GM12873 (cell line): Measurements from ENCODE around the gene TARBP1.

Experiments used
- CTCF ChIP-seq: IDR thresholded peaks from 2 replicates; pipeline ENCODE4 v1.5.1; 2012; ENCODE audit warnings: low read depth, mild to moderate bottlenecking, moderate library complexity, low read length, control low read depth; ENCODE audit not compliant: insufficient read depth; ENCODE audit errors: missing control alignments

The TARBP1 gene

GRCh38 chr1:234490793-234491479 lies 12.0 kb upstream of the TARBP1 start:
- no peak for TF ChIP-seq CTCF

- TF ChIP-seq CTCF, result no peak
Measured at GRCh38 chr1:234489698-234490077, 10.7 kb upstream of the TARBP1 start.

GRCh38 chr1:234489007-234489697 lies 10.2 kb upstream of the TARBP1 start:
- no peak for TF ChIP-seq CTCF

GRCh38 chr1:234488054-234489006 lies 9.4 kb upstream of the TARBP1 start:
- no peak for TF ChIP-seq CTCF

GRCh38 chr1:234486858-234487840 lies 8.2 kb upstream of the TARBP1 start:
- peak; percentile 70 for TF ChIP-seq CTCF

GRCh38 chr1:234484991-234485739 lies 6.2 kb upstream of the TARBP1 start:
- TF ChIP-seq CTCF, result no peak
